DMS 273 (cell line): ENCODE measurements around the gene SLC9C2.
"Not testable (repeated sequence)": the region's sequence is repeated elsewhere in the genome, so short reads cannot be mapped to it uniquely, and the experiment has no call there.

Source experiments
- DNase-seq: peaks from one replicate; lab custom pipeline; 2025; ENCODE audit not compliant: unreplicated experiment; lab: John Stamatoyannopoulos, UW

The SLC9C2 gene

DNA sequence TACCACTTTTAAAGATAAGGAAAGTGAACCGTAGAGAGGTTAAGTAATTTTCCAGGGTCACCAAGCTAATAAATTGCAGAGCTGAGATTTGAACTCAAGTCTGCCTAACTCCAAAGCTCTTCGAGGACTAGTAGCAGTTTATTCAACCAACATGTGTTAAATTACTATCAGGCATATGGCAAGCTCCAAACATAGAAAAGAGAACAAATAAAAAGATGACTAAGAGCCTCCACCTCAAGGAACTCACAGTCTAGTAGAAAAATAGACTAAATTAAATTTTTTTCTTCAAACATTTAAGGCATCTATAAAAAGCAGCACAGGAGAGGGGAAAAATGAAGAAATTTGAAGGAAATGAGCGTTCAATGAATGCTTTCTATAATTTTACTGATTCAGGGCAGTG lies 22.2 kb downstream of the SLC9C2 start:
- no peak for DNase-seq

GRCh38 chr1:173580071-173580470 lies 22.8 kb downstream of the SLC9C2 start:
- DNase-seq = no peak

GRCh38 chr1:173573596-173573995 lies 29.3 kb downstream of the SLC9C2 start:
- no peak for DNase-seq

- DNase-seq = no peak
Measured at GRCh38 chr1:173572201-173572873, 30.5 kb downstream of the SLC9C2 start.

GRCh38 chr1:173570370-173571007 lies 32.4 kb downstream of the SLC9C2 start:
- no peak for DNase-seq

DNA sequence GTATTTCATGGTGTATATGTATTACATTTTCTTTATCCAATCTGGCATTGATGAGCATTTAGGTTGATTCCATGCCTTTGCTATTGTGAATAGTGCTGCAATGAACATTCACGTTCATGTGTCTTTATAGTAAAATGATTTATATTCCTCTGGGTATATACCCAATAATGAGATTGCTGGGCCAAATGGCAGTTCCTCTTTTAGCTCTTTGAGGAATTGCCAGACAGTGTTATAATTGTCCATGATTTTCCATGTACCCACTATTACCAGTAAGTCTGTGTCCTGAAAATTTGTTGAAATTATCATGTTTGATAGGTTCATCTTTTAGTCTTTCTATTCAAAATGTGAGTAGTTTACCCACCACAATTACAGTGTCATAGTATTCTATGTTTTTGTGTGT lies 34.4 kb downstream of the SLC9C2 start:
- no peak for DNase-seq

DNA sequence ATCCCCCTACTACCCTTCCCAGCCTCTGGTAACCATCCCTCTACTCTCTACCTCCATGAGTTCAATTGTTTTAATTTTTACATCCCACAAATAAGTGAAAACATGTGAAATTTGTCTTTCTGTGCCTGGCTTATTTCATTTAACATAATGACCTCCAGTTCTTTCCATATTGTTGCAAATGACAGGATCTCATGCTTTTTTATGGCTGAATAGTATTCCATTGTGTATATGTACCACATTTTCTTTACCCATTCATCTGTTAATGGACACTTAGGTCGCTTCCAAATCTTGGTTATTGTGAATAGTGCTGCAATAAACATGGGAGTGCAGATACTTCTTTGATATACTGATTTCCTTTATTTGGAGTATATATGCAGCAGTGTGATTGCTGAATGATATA lies 39.0 kb downstream of the SLC9C2 start:
- not testable (repeated sequence) for DNase-seq

- no peak for DNase-seq
Measured at GRCh38 chr1:173562813-173563212, 40.1 kb downstream of the SLC9C2 start.

DNA sequence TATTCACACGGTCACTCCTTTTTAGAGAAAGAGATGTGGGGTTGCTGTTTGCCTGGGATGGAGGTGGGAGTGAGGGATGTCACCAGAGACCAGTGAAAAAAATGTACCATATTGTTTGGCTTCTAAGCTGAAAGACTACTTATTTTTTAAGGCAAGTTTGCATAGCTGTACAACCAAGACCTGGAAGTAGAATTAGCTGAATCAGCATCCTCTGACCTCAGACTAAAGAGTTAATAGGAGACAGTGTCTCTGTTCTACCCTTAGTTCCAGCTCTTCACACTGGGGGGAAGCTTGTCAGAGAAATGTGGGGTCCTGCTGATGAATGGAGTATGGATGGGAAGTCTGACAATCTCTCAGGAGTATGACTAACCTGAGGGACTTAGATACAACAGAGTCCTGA lies 41.6 kb downstream of the SLC9C2 start:
- no peak for DNase-seq

- no peak for DNase-seq
Measured at GRCh38 chr1:173560285-173560880, 42.5 kb downstream of the SLC9C2 start.

GRCh38 chr1:173555651-173556305 lies 47.1 kb downstream of the SLC9C2 start:
- no peak for DNase-seq

DNA sequence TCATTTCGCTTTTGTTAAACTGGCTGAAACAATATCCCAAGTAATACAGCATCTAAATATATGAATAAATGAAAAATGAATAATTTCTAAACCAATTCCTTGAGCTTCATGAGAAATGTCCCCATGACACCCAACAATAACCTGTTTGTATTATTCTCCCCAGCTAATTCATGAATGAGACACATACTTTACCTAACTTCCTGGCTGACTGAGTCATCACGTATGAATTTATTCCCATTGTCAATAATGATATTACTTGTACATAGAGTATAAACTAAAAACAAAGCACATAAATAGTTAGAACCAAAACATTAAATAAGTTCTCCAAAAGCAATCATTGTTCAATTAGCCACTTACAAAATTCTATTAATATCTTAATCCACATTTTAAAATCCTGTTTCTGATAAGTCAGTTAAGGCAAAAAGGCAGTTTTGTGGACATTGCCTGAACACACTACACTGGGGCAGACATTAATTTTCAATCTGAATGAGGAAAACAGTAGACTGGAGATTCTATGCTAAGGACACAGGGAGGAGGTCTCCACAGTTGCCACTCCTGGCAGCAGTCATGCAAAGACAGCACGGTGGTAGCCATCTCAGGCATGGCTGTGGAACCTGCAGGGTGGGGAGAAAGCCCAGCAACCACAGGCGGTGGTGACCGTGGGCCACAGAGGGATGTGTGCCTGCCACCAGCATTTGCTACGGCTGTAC lies 48.2 kb downstream of the SLC9C2 start:
- DNase-seq = no peak

- DNase-seq = no peak
Measured at GRCh38 chr1:173554089-173554488, 48.8 kb downstream of the SLC9C2 start.

DNA sequence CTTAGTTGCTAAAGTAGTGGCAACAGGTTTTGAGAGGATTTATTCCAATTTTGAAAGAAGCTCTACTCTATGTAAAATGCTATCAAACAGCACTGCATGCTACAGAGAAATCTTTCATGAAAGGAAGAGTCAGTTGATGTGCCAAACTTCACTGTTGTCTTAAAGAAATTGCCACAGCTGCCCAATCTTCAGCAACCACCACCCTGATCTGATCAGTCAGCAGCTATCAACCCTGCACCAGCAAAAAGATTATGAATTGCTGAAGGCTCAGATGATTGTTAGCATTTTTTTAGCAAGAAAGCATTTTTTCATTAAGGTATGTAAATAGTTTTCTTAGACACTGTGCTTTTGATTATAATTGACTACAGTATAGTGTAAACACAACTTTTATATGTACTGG lies 49.6 kb downstream of the SLC9C2 start:
- DNase-seq = no peak

- DNase-seq = no peak
Measured at GRCh38 chr1:173551699-173552098, 51.2 kb downstream of the SLC9C2 start.

- no peak for DNase-seq
Measured at GRCh38 chr1:173549813-173550212, 53.1 kb downstream of the SLC9C2 start.

- DNase-seq = no peak
Measured at GRCh38 chr1:173545688-173546087, 57.2 kb downstream of the SLC9C2 start.

DNA sequence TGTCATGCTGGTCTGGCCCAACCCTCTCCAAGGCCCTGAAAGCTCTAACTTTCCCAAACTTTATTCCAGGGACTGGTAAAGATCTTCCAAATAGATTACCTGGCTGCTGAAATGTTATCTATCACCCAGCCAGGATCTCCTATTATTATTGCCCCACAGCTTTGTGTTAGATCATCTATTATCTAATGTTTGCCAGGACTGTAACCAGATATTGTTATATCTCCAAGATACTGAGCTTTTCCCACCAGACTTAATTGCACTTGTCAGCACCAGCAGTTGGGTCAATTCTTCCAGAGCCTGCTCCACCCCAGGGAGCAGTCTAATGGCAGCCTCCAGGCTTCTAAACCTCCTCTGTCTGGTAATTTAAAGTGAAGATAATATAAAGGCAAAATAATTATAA lies 66.6 kb downstream of the SLC9C2 start:
- DNase-seq = no peak

GRCh38 chr1:173532237-173532636 lies 70.6 kb downstream of the SLC9C2 start:
- no peak for DNase-seq

DNA sequence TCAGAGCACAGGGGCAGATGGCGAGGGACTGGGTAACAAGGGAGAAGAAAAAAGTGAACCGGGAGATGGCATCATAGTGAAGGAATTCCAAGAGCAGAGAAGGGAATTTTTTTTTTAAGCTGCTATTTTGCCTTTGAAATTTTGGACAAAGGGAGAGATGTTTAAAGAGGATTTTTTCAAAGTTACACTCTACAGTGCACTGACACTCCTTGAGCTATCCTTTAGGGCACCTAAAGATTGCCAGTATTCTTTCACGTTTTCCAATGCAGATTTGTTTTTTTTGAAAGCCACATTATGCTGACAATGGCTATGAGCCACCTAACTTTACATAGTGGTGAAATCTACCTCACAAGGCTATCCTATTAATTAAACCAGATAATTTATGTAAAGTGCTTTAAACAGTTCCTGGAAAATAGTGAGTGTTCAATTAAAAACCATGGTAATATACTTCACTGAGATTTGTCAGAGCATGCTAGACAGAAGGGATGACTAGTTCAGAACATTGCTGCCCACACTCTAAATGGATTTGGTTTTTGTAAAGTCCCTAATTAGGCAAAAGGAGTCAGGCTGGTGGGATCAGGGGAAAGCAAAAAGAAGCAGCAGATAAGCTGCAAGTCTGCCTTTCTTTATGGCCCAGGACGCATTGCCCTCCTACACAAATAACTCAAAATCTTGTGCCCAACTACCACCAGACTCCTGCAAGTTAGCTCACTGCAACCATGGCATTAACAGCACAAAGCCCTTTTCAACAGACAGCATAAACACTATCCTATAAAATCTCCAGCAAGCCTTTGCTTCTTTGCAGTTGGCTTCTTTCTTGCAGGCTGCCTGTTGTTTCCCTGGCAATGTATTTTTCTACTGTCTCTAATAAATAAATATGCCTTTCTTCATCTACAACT lies 71.8 kb downstream of the SLC9C2 start:
- no peak for DNase-seq
